B cell (primary cell): ENCODE measurements around the gene PTPRN2.

ENCODE experiments used
- CTCF ChIP-seq: fragments of 200-600 bp; IDR thresholded peaks from one replicate; pipeline ENCODE4 v1.8.0; 2022; ENCODE audit warnings: antibody characterized with exemption, mild to moderate bottlenecking
- EZH2 ChIP-seq: IDR thresholded peaks from 2 replicates; pipeline ENCODE4 v1.6.1; 2012; ENCODE audit warnings: borderline replicate concordance, low read depth, mild to moderate bottlenecking, moderate library complexity, low read length; ENCODE audit not compliant: insufficient read depth, poor library complexity, severe bottlenecking

DNA sequence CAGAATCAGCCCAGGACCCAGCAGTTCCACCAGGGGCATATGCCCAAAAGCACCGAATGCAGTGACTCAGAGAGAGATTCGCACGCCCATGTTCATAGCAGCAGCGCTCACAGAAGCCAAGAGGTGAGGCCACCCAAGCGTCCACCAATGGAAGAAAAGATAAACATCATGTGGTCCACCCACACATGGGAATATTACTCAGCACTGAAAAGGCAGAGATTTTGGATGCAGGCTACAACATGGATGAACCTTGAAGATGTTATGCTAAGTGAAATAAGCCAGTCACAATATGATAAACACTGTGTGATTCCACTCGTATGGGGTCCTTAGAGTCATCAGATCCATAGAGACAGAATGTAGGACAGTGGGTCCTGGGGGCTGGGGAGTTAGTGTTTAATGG lies 823.4 kb downstream of the PTPRN2 start:
- no peak for TF ChIP-seq CTCF
- TF ChIP-seq EZH2: no peak
